Hepatocyte (in vitro differentiated cells): ENCODE results near the gene DYRK1A. TPM values are rescaled to one million over a fixed set of nuclear protein-coding genes. Genes with fewer than 3 reads are reported as not detected.

Source experiments
- DNase-seq: peaks from one replicate; pipeline ENCODE4 v3.0.0-alpha.2; 2016; ENCODE audit warnings: low spot score
- H2AFZ ChIP-seq: fragments of 200-600 bp; sonication (generic); 2 replicates; pipeline ENCODE4 v1.6.0; 2016; ENCODE audit warnings: antibody characterized with exemption, mild to moderate bottlenecking
- H3K27ac ChIP-seq: fragments of 200-600 bp; sonication (generic); 2 replicates; pipeline ENCODE4 v1.5.1; 2016; ENCODE audit warnings: mild to moderate bottlenecking
- H3K27me3 ChIP-seq: fragments of 200-600 bp; sonication (generic); 2 replicates; pipeline ENCODE4 v1.6.1; 2016
- H3K36me3 ChIP-seq: fragments of 200-600 bp; sonication (generic); replicated peaks from 2 replicates; pipeline ENCODE4 v1.5.1; 2016; ENCODE audit warnings: low read depth; ENCODE audit not compliant: insufficient read depth
- H3K4me1 ChIP-seq: fragments of 200-600 bp; sonication (generic); 2 replicates; pipeline ENCODE4 v1.5.1; 2016; ENCODE audit warnings: mild to moderate bottlenecking, moderate library complexity; ENCODE audit not compliant: insufficient read depth
- H3K4me2 ChIP-seq: fragments of 200-600 bp; sonication (generic); 2 replicates; pipeline ENCODE4 v1.6.0; 2016
- H3K4me3 ChIP-seq: fragments of 200-600 bp; sonication (generic); 2 replicates; pipeline ENCODE4 v1.5.1; 2016; ENCODE audit warnings: mild to moderate bottlenecking
- H3K79me2 ChIP-seq: fragments of 200-600 bp; sonication (generic); 2 replicates; pipeline ENCODE4 v1.6.0; 2017; ENCODE audit warnings: mild to moderate bottlenecking
- H3K9me2 ChIP-seq: fragments of 200-600 bp; sonication (generic); replicated peaks from 2 replicates; pipeline ENCODE4 v1.6.0; 2017; ENCODE audit warnings: mild to moderate bottlenecking; ENCODE audit not compliant: insufficient read depth
- H3K9me3 ChIP-seq: fragments of 200-600 bp; sonication (generic); 2 replicates; pipeline ENCODE4 v1.5.1; 2016; ENCODE audit warnings: low read depth, mild to moderate bottlenecking
- H4K20me1 ChIP-seq: fragments of 200-600 bp; sonication (generic); 2 replicates; pipeline ENCODE4 v1.6.0; 2016; ENCODE audit warnings: mild to moderate bottlenecking; ENCODE audit not compliant: insufficient read depth, poor library complexity, severe bottlenecking
- EZH2 ChIP-seq: fragments of 200-600 bp; sonication (generic); IDR thresholded peaks from 2 replicates; pipeline ENCODE4 v1.6.1; 2016; ENCODE audit warnings: antibody characterized with exemption, mild to moderate bottlenecking, borderline replicate concordance
- EZH2phosphoT487 ChIP-seq: fragments of 200-600 bp; sonication (generic); IDR thresholded peaks from one replicate; pipeline ENCODE4 v1.6.1; 2018; ENCODE audit warnings: antibody characterized with exemption, mild to moderate bottlenecking, low read depth, moderate library complexity; ENCODE audit not compliant: unreplicated experiment, severe bottlenecking
- WGBS: methylation state at CpG from one replicate; pipeline ENCODE4 v1.1.6; 2016; ENCODE audit warnings: low lambda C conversion rate; ENCODE audit errors: missing lambda C conversion rate; 5-methylcytosine and 5-hydroxymethylcytosine counted together
- polyA plus RNA-seq: library from polyadenylated mRNA; unstranded; fragments of >200 nt; fragmentation: Nextera tagmentation; extraction: Ambion mirVana; gene quantifications from 2 replicates; pipeline ENCODE4 v1.2.1, GENCODE V29; 2016
- total RNA-seq: library from RNA; depleted of rRNA; stranded (reverse); fragments of >200 nt; gene quantifications from 2 replicates; pipeline ENCODE4 v1.2.3, GENCODE V29; 2014
- TF ChIP-seq, protein P1 (sequence below): fragments of 200-600 bp; sonication (generic); IDR thresholded peaks from 2 replicates; pipeline ENCODE4 v1.5.1; 2016; ENCODE audit warnings: antibody characterized with exemption, mild to moderate bottlenecking; ENCODE audit not compliant: poor library complexity

The DYRK1A gene
- total and polyA plus RNA-seq, 2 experiments from 2014 or later, result 4.9 to 85.2 TPM

DNA sequence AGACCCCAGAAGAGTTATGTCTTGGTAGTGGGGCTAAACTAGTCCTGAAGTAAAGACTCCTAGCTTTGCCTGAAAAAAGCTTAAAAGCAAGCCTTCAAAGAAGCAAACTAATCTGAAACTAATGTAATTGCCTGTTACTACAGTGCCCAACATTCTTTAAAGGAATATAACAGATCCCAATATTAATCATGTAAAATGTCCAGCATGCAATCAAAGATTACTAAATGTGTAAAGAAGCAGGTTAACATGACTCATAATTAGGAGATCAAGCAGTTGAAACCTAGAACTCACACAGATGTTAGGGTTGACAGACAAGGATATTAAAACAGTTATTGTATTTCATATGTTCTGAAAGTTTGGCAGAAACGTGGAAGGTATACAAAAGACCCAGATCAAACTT lies 17.8 kb downstream of the DYRK1A start:
- Histone ChIP-seq H3K79me2 (peaks cover 100% of the 10 kb centered on the region), H3K9me2 (no peaks in the 10 kb centered on the region), H3K36me3 (no peaks in the 10 kb centered on the region), H2AFZ (no peak overlapping the region), H3K4me1 (peaks cover 18% of the 10 kb centered on the region), H3K4me3 (no peak overlapping the region), H3K27ac (no peak overlapping the region), H3K4me2 (no peak overlapping the region), H3K9me3 (no peaks in the 10 kb centered on the region), H3K27me3 (no peaks in the 10 kb centered on the region), H4K20me1 (peaks cover 100% of the 10 kb centered on the region)
- WGBS, result 89% methylated on average over 1 of the region's 1 CpG
- TF ChIP-seq EZH2, result no peak
- TF ChIP-seq, protein P1, sequence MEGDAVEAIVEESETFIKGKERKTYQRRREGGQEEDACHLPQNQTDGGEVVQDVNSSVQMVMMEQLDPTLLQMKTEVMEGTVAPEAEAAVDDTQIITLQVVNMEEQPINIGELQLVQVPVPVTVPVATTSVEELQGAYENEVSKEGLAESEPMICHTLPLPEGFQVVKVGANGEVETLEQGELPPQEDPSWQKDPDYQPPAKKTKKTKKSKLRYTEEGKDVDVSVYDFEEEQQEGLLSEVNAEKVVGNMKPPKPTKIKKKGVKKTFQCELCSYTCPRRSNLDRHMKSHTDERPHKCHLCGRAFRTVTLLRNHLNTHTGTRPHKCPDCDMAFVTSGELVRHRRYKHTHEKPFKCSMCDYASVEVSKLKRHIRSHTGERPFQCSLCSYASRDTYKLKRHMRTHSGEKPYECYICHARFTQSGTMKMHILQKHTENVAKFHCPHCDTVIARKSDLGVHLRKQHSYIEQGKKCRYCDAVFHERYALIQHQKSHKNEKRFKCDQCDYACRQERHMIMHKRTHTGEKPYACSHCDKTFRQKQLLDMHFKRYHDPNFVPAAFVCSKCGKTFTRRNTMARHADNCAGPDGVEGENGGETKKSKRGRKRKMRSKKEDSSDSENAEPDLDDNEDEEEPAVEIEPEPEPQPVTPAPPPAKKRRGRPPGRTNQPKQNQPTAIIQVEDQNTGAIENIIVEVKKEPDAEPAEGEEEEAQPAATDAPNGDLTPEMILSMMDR, result no peak
- TF ChIP-seq EZH2phosphoT487, result no peak
- no peak for DNase-seq

DNA sequence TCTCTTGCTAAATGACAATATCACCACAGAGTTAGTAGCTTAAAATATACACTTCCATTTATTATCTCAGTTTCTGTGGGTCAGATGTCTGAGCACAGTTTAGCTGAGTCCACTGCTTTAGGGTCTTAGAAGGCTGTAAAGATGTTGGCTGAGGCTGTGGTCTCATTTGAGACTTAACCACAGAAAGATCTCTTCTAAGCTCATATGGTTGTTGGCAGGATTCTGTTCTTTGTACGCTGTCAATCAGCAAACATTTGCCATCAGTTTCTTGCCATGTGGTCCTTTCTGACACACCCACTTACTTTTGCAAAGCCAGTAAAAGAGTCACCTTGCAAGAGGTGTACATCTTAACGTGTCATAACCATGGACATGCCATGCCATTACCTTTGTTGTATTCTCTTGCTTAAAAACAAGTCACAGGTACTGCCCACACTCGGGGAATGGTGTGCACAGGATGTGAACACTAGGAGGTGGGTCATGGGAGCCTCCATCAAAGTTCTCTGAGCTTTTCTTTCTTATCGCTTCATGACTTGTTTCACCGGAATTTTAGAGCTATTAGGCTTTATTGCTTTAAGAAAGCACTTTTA lies 18.7 kb downstream of the DYRK1A start:
- peaks cover 12% of the 10 kb centered on the region for H3K4me1 ChIP-seq

DNA sequence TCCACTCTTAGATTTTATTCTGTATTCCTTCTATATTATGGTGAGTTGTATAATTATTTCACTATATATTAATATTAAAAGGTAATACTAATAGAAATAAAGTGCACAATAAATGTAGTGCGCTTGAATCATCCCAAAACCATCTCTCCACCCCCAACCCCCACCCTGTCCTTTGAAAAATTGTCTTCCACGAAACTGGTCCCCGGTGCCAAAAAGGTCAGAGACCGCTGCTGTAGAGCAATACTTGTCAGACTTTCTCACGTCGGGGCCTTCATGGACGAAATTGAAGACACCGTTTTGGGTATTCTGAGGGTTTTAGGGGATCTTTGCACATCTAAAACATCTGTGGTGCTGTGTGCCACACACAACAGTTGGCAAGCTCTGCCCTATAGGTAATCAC lies 19.6 kb downstream of the DYRK1A start:
- no peaks in the 10 kb centered on the region for H3K27me3 ChIP-seq
- peaks cover 100% of the 10 kb centered on the region for H3K79me2 ChIP-seq
- H4K20me1 ChIP-seq, result peaks cover 100% of the 10 kb centered on the region
- peaks cover 7% of the 10 kb centered on the region for H3K4me1 ChIP-seq
- WGBS, result 93% methylated on average over 8 of the region's 8 CpGs
- TF ChIP-seq, protein P1, result no peak
- TF ChIP-seq EZH2phosphoT487 (no peak), EZH2 (no peak)
- no peaks in the 10 kb centered on the region for H3K9me2 ChIP-seq
- no peaks in the 10 kb centered on the region for H3K9me3 ChIP-seq
- H3K27ac ChIP-seq, result no peak overlapping the region
- H3K4me2 ChIP-seq, result no peak overlapping the region
- DNase-seq, result no peak
- H3K4me3 ChIP-seq, result no peak overlapping the region
- H2AFZ ChIP-seq, result no peak overlapping the region
- H3K36me3 ChIP-seq, result no peaks in the 10 kb centered on the region

More for the DNA sequence above, 18.7 kb downstream of the DYRK1A start:
- no peak for DNase-seq
- Histone ChIP-seq H3K27me3 (no peaks in the 10 kb centered on the region), H4K20me1 (peaks cover 100% of the 10 kb centered on the region), H3K27ac (no peak overlapping the region), H3K79me2 (peaks cover 100% of the 10 kb centered on the region), H3K4me3 (no peak overlapping the region), H3K36me3 (no peaks in the 10 kb centered on the region), H3K4me2 (no peak overlapping the region), H3K9me3 (no peaks in the 10 kb centered on the region), H3K9me2 (no peaks in the 10 kb centered on the region), H2AFZ (no peak overlapping the region)
- no peak for TF ChIP-seq EZH2
- TF ChIP-seq EZH2phosphoT487, result no peak
- TF ChIP-seq, protein P1, result no peak
- WGBS, result 72% methylated on average over 5 of the region's 5 CpGs
